Hematopoietic multipotent progenitor cell treated with erythropoietin and hydrocortisone succinate and interleukin-3 and kit ligand, for 15 days (in vitro differentiated cells): ENCODE measurements around the gene TPO.

Experiments
- DNase-seq: peaks from one replicate; pipeline ENCODE4 v3.0.0-alpha.2; 2015; ENCODE audit warnings: low spot score

The TPO gene

DNA sequence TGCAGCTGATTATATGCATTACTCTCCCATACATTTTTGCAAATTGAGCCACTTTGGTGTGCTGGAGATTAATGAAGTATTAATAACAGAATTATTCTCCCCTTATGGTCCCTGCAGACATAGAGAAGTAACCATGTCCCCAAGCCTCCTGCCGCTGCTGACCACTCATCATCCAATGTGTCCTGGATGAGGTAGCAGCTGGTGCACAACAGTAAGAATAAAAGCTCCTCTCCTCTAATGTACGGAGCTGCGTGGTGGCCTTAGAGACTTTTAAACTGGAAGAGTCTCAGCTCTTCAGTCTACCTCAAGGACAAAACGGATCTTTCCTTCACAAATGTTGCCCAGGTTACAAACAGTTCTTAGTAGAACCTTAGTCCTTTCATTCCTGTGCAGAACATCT, 37.7 kb downstream of the TPO start:
- no peak for DNase-seq

DNA sequence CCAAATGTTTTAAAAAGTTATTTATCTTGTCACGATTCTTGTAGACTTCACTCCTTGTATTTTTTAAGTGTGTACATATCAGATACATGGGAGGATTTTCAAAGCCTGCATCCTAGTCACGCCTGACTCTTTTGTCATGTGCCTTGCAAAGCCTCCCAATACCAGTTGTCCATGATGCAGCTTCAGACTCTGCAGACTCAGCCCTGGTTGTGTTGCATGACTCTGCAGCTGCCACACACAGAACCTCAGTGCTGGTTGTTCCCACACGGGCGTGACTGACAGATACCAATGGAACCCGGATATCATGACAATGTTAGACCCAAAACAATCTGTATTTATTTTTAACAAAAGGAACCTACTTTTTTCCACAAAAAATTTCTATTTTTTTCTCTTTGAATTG, 38.2 kb downstream of the TPO start:
- no peak for DNase-seq

DNA sequence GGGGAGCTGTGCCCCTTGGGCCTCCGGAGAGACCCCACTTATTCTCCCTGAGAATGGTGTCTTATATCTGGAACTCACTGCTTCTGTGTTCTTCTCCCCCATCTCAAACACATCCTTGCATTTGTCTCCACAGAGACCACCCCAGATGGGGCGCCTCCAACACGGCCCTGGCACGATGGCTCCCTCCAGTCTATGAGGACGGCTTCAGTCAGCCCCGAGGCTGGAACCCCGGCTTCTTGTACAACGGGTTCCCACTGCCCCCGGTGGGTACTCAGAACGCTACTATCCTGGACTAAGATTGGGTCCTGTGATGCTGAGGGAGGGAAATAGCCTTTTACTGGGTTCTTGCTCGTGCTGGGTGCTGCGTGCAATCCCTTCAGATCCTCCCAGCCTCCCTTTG, 40.3 kb downstream of the TPO start:
- no peak for DNase-seq

DNA sequence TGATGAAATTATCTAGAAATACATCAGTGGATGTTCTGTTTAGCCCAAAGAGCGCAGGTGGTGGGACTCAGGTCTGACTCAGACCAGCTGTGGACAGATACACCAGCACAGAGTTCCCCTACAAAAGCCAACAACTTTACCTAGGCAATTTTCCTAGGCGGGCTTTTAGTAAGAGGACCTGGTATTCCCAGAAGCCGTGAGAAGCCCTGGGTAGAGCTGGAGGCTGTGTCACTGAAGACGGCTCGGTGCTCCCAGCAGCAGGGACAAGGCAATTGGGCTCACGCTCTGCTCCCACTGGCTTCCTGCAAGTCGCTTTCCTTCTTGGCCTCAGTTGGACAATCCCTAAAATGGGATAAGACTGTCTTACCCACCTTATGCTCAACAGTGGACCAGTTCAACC, 41.1 kb downstream of the TPO start:
- no peak for DNase-seq

DNA sequence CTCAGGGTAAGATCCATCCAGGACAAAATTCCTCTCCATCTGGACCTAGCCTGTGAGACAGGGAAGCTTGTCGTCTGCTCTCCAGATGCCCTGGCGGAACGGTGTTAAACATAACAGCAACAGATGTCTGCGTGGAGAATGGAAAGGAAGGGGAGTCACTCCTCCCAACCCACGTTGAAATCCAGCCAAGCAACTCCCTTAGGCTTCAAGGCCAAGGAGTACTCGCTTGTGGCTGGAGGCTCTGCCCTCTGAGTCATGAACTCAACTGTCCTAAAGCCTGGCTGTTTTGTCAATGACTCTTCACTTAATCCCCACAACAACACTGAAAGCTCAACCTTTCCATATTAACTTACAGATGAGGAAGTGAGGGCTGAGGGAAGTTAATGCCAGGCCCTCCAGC, 42.2 kb downstream of the TPO start:
- no peak for DNase-seq

DNA sequence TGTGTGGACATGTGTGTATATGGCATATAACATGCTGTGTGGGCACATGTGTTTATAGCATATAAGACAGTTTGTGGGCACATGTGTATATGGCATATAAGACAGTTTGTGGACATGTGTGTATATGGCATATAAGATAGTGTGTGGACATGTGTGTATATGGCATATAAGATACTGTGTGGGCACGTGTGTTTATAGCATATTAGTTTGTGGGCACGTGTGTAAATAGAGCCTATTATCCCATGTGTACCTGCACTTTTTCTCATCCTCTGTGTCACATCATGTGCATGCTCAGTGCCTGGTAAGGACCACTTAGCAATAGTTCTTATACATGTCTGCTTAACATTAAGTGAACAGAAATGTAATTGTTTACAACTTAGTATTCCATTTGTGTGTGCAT, 45.2 kb downstream of the TPO start:
- no peak for DNase-seq

DNA sequence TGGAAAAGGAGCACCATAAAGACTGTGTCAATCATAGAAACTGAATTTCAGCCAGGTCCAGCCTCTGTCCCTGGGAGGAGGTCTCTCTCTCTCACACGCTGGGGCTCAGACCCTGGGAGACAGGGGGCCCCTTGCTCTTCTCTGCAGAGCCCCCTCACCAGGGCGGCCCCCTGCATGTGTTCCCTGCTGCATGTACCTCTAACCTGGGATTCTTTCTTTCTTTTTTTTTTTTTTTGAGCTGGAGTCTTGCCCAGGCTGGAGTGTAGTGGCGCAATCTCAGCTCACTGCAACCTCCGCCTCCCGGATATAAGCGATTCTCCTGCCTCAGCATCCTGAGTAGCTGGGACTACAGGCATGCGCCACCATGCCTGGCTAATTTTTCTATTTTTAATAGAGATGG, 46.5 kb downstream of the TPO start:
- no peak for DNase-seq

DNA sequence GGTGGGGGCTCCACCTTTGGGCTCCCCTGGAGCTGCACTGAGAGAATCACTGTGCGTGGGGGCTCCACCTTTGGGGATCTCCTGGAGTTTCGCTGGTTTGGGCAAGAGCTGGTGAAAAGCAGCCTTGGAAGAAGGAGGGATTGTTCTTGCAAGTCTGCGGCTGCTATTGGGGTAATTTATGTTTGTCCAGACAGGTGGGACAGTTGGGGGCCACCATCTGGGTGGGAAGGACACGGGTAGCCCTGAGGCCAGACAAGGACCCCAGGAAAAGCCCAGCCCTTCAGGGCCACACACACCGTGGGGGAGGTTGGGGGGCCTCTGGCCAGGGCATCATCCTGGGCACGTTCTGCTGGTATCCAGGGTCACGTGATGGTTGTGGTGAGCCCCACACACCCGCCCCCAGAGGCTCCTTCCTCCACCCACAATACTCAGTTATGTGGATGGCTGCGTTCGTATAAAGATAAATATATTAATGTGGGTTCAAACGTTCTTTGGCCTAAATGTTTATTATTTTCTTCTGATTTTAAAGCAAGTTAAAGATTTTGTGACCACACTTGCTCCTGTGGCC, 47.7 kb downstream of the TPO start:
- DNase-seq: no peak

DNA sequence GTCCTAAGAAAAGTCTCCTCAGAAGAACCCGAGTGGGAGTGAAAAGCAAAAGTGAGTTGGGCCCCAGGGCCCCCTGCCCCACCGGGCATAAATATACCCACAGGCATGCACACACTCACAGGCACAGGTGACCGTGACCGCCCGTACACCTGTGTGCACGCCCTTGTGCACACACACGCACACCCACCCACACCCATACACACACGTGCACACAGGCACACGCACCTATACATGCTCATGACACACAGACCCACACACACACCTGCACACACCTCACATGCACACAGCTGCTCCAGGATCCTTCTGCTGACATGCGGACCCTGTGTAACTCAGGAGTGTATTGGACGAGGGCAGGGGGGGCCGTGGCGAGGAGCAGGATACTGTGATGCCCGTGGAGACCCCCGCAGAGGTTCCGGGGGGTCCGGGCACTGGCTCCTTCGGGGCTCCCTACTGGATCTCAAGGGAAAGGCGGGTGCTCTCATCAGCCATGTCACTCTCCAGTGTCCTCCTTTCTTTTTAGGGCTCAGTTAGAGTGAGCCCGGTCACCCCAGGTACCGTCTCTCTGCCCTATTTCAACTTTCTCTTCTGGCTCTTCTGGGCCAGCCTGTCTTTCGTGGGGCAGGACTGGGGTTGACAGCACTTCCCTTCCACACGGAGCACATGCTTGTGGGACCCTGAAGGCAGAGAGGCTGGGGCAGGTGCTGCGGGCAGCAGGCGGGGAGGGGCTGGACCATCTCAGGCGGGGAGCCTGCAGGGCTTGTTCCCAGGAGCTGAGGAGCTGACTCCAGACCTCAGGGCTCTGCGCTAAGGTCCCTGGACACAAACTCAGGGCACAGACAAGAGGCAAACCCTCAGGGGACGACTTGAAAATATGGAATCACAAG, 48.5 kb downstream of the TPO start:
- DNase-seq: no peak

DNA sequence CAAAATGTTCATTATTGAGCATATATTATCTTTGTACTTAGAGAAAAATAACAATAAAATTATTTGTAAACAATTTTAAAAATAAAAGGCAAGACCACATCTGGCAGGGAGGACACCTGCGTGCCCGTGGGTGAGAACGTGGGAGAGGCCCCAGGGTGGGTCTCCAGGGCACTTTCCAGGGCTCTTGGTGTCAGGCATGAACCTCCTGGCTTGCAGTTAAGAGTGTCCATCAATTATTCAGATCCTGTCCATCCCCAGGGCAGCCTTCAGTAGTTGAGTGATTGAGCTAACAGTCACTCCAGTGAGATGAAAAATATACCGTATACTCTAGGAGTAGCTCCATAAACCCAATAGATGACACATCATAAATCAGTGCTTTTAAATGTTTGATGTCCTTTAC, 49.7 kb downstream of the TPO start:
- no peak for DNase-seq

DNA sequence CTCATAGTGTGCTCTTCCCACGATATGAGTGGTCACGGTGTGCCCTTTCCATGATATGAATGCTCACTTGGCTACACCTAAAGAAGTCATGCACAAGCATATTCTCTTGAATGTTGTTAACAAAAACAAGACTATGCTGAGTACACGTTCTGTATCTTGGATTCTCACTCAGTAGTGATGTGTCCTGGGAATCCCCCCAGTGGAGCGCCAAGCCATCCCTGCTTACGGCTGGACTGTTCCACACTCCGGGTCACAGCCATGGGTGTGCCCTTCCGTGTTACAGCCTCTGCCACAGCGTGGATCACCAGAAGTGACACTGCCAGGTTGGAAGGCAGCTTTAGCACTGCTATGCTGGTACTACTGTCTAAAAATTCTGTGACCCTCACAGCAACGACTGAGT, 59.1 kb downstream of the TPO start:
- no peak for DNase-seq

DNA sequence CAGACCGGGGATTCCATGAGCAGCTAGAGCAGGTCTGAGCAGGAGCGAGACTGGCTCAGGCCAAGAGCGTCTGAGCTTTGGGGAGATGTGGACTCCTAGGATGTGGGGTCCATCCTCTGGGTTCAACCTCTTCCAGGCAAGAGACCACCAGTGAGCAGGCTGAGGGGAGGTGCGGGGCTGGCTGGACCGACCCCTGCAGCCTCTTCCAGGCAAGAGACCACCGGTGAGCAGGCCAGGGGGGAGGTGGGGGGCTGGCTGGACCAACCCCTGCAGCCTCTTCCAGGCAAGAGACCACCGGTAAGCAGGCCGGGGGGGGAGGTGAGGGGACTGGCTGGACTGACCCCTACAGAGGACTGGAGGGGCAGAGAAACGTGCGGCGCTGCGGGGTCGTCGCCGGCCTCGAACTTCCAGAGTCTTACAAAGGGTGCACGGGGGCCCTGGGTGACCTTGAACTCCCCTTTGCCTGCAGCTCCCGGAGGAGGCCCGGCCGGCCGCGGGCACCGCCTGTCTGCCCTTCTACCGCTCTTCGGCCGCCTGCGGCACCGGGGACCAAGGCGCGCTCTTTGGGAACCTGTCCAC, 63.4 kb downstream of the TPO start:
- no peak for DNase-seq

DNA sequence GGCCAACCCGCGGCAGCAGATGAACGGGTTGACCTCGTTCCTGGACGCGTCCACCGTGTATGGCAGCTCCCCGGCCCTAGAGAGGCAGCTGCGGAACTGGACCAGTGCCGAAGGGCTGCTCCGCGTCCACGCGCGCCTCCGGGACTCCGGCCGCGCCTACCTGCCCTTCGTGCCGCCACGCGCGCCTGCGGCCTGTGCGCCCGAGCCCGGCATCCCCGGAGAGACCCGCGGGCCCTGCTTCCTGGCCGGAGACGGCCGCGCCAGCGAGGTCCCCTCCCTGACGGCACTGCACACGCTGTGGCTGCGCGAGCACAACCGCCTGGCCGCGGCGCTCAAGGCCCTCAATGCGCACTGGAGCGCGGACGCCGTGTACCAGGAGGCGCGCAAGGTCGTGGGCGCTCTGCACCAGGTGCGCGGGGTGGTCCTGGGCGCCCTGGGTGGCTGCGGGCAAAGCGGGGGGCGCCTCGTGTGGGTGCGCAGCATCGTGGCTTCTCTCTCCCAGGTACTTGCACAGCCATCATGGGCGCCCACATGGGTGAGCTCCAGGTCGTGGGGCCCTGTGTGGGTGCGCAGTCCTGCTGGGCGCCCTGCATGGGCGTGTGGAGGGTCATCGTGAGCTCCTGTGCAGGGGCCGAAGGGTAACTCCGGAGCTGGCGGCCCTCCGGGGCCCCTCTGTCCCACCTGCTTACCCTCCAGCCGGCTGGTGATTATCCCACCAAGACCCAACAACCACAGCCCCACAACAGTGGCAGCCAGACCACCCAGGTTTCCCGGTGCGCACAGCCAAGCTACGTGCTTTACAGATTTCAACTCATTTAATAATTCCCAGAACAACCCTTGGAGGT, 64.2 kb downstream of the TPO start:
- DNase-seq: no peak

DNA sequence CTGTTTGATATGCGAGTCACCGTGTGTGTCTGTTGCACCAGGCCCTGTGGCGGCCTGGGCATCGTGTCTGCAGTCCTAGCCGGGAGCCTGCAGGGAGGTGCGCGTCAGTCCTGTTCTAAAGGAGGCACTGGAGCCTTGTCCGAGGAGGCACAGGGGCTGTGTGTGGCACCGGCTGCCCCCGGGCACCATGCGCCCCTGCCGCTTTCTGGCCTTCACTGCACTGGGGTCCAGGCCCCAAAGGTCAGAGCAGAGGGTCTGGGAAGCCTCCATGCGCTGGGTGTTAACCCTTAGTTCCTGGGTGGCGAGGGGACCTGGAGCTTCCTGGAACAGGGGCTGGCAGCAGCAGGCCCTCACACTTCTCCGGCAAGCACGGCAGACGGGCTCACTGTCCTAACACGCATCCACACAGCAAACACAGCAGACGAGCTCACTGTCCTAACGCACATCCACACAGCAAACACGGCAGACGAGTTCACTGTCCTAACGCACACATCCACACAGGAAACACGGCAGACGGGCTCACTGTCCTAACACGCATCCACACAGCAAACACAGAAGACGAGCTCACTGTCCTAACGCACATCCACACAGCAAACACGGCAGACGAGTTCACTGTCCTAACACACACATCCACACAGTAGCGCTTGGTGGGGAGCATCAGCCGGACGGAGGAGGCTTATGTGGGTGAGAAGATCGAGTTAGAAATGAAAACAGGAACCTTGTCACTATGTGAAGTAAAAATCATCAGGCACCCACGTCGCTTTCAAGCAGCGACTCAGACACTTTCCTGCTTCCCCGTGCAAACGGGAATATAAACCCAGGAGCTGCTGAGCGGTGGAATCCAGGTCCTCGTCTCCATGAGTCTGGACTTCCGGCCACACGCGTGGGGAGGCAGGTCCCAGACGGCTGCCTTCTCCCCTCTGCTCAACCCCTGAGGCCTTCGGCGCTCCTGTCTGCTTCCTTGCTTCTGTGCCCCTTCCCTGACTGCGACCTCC, 65.3 kb downstream of the TPO start:
- DNase-seq: no peak

DNA sequence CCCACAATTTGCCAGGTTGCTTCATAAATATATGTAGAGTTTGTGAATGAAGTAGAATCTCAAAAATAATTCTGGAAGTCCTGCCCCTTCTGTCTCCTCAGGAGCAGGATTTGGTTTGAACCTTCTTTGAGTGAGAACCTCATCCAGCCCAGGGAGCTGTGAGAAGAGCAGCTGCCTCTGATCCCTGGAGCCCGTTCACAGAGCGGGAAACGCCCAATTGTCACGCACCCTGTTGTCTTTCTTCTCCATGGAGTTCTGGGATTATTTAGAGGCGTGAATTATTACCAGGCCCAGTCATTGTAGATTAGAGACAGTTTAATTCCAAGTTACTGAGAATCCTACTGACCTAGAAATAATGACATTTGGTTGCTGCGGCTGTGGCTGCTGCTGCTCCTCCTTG, 66.1 kb downstream of the TPO start:
- no peak for DNase-seq

DNA sequence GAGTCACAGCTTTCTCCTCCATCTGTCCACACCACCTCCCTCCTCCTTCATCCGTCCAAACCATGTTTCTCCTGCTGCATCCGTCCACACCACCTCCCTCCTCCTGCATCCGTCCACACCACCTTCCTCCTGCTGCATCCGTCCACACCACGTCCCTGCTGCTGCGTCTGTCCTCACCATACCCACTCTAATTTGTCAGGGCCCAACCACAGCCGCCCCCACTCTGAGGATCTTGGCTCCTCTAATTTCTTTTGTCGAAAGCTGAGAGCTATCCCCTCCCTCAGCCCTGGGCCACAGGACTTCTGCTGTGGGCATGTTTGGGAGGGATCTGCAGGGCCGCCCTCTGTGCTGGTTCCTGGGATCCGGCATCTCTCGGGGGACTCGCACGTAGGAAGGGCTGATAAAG, 67.4 kb downstream of the TPO start:
- DNase-seq: no peak

DNA sequence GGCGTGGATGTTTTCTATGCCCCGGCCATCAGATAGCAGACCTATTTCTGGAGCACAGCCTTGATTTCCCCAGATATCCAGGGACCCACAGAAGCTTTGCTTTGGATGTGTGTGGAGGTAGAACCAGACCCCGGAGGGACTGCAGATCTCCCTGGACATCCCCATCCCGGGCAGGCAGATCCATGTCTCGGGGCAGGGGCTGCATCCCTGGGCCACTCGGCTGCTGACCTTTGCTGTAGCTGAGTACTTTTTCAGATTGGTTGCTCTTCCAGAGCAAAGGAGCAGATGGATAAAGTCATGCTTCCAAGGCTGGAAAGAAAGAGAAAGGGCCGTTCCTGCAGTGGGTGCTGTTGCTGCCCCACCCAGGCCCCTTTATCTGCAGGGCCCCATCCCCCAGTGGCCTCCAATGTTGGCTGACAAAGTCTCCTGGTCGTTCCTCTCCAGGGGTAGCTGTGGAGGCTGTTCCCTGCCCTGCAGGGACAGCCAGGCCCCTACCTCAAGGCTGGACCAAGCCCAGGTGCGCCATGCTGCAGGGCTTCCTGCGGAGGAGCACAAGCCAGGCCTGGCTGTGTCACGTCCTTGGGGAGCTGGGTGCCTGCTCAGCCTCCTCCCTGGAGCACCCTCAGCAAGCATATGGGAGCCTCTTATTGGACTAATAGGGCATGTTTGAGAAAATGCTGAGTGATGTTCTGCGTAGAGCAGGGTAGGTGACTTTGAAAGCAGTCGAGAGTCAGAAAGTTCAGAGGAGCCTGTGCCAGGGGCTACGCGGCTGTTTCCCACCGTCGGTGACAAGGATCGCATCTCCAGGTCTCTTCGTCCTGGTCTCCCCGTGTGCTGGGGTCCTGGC, 68.4 kb downstream of the TPO start:
- no peak for DNase-seq

DNA sequence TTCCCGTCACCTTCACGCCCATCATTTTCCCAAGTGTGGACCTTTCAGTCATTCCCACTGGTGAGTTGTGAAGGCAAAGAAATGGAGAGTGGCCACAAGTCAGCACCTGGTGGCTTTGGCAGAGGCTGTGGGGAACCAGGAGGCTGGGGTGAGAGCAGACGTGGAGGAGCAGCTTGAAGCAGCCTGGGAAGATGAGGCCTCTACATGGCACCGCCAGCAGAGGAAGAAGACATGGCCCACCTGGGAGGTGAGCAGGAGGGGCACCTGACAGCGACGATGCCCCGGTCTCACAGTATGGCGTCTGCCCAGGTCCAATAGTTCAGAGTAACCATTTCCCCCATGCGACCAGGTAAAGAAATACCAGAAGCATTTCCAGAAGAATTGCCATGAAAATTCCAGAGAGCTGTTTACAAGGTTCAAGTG, 69.0 kb downstream of the TPO start:
- DNase-seq: no peak

DNA sequence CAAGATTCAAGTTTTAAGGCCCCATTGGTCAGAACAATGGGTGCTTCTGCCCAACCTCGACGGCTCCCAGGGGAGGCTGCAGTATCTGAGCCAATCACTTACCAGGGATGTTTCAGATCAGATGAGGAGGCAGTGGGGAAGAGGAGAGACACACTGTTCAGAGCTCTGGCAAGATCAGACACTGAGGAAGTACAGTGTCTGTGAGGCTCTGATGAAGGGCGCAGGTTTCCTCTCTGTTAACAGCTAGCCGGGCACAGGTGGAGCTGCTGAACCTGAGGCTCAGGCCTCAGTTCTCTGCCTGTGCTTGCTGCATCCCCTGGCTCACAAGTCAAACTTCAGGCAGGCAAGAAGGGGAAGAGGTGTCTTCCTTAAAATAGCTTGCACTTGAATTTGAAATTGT, 69.7 kb downstream of the TPO start:
- DNase-seq: no peak

DNA sequence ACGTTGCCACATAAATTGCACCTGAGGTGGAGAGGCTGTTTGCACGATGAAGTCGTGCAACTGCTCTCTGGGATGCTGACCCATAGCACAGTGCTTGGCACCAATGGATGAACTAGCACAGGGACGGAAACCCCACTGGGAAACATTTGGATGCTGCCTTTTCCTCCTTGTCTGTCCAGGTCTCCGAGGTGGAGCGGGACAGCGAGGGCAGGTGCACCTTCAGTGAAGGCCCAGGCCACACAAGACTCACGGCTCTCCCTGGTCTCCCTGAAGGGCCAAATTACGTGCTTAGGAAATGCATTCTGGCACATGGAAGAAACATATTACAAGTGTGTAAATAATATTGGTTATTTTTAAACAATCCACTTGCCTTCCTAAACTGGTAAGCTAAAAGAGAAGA, 70.3 kb downstream of the TPO start:
- DNase-seq: no peak
